Stimulated activated CD4-positive, alpha-beta T cell treated with anti-CD3 and anti-CD28 coated beads, Interleukin-1b, Interleukin-23, amount 100 ng/mL, for 24 hours (primary cell): ENCODE measurements around the gene ATXN2.
"Not testable (repeated sequence)": the region's sequence is repeated elsewhere in the genome, so short reads cannot be mapped to it uniquely, and the experiment has no call there.

Experiments used
- DNase-seq, 4 experiments: peaks; one replicate each; pipeline ENCODE4 v3.0.0-alpha.2; 2020; ENCODE audit warnings: low read depth in 4 of 4, low spot score in 1 of 4

The ATXN2 gene

GRCh38 chr12:111405149-111405858, 193.8 kb downstream of the ATXN2 start:
- DNase-seq: peak; percentile 92 to 99 (median 98)

GRCh38 chr12:111404362-111405148, 194.6 kb downstream of the ATXN2 start:
- DNase-seq: peak in 3 of 4 experiments; percentile 39 to 69 (median 59)

GRCh38 chr12:111402490-111402824, 196.7 kb downstream of the ATXN2 start:
- not testable (repeated sequence) for DNase-seq
